Mucosa of descending colon (tissue), 3 donors: ENCODE results near the gene OPTC. TPM values are rescaled to one million over a fixed set of nuclear protein-coding genes. Genes with fewer than 3 reads are reported as not detected.
"Not testable (repeated sequence)": the region's sequence is repeated elsewhere in the genome, so short reads cannot be mapped to it uniquely, and the experiment has no call there.

ENCODE experiments used
- ATAC-seq: fragments of 200-7000 bp; cut with Tn5 transposase; one replicate; pipeline ENCODE4 v1.9.1; 2020; ENCODE audit warnings: mild to moderate bottlenecking, moderate library complexity
- DNase-seq, 3 donors: peaks; one replicate each; pipeline ENCODE4 v3.0.0-alpha.2; 2020
- H3K36me3 ChIP-seq: fragments of 200-600 bp; one replicate; pipeline ENCODE4 v1.8.0; 2021; ENCODE audit warnings: low read depth, mild to moderate bottlenecking
- H3K4me1 ChIP-seq: fragments of 200-600 bp; one replicate; pipeline ENCODE4 v1.8.0; 2021; ENCODE audit warnings: low read depth, mild to moderate bottlenecking
- H3K4me3 ChIP-seq: fragments of 200-600 bp; one replicate; pipeline ENCODE4 v1.8.0; 2021; ENCODE audit warnings: mild to moderate bottlenecking
- H3K9me3 ChIP-seq: fragments of 200-600 bp; one replicate; pipeline ENCODE4 v1.8.0; 2021; ENCODE audit warnings: mild to moderate bottlenecking
- CTCF ChIP-seq: fragments of 200-600 bp; IDR thresholded peaks from one replicate; pipeline ENCODE4 v1.8.0; 2022; ENCODE audit warnings: antibody characterized with exemption, mild to moderate bottlenecking
- intact Hi-C, 2 donors: fragments of 100-400 bp; cut with DNase I in 1 of 2; cut with micrococcal nuclease in 1 of 2; formaldehyde crosslinking; loops; one replicate each; pipeline versions ENCODE4 v1.11.0 to v1.11.1; 2022; cut with DNase I, micrococcal nuclease
- long read RNA-seq, 2 donors: library from polyadenylated mRNA; unstranded; transcript quantifications; one replicate each; pipeline ENCODE4 v2.0.0, GENCODE V29; 2019 to 2021
- total RNA-seq, 3 donors: library from RNA; stranded (reverse); fragmentation: NEBNext Ultra II Directional in 2 of 3; extraction: Animal tissue kit (Norgen Biotek cat#: 25700) in 2 of 3; gene quantifications; one replicate each; pipeline versions ENCODE4 v1.2.1 to v1.2.4, GENCODE V29; 2021 to 2023
- donor health status: DM: no; HTN: no; CAD: no; lungs with moderate emphysema.
- donor health status: DM: no; HTN: no; CAD: no.
- donor health status: DM: no; HTN: yes; CAD: no.

Gene OPTC
- total RNA-seq, result not detected
- long read RNA-seq, donor 1, result 0 reads
- long read RNA-seq, donor 2, result 0 reads

GRCh38 chr1:203493901-203494300 is at the start of gene OPTC:
Gene OPTC, plus strand, starts transcription at chr1:203494153. Its CDS starts 1,853 bp downstream, at chr1:203496006.
- H3K4me3 ChIP-seq, result no peak within 1 kb of the TSS
- intact Hi-C loops, result no loop called here
- DNase-seq, result no peak
- no peaks in the 10 kb centered on the region for H3K4me1 ChIP-seq
- TF ChIP-seq CTCF, result no peak
- H3K36me3 ChIP-seq, result no peaks in the 10 kb centered on the region
- ATAC-seq, result no peak
- no peaks in the 10 kb centered on the region for H3K9me3 ChIP-seq

GRCh38 chr1:203444171-203444576 is 49.8 kb upstream of the OPTC start:
- peak; percentile 13 for TF ChIP-seq CTCF
- ATAC-seq (peak; percentile 54), DNase-seq (peak in 1 of 3 donors; percentile 37)
- H3K4me3 ChIP-seq, result no peak overlapping the region
- H3K9me3 ChIP-seq, result no peaks in the 10 kb centered on the region
- H3K36me3 ChIP-seq, result no peaks in the 10 kb centered on the region
- peaks cover 15% of the 10 kb centered on the region for H3K4me1 ChIP-seq
- intact Hi-C loops, result loop anchor here (5.0 to 10.0 kb wide), 2 partner anchors 107 to 169 kb away; no protein-coding TSS in a partner anchor

- H3K4me1 ChIP-seq, result no peaks in the 10 kb centered on the region
- no peaks in the 10 kb centered on the region for H3K36me3 ChIP-seq
- no peak for TF ChIP-seq CTCF
- H3K9me3 ChIP-seq, result no peaks in the 10 kb centered on the region
- ATAC-seq, result no peak
- H3K4me3 ChIP-seq, result no peak overlapping the region
- intact Hi-C loops, result loop anchor here in 1 of 2 donors (10.0 kb wide), 1 partner anchor 172 kb away; no protein-coding TSS in a partner anchor
- DNase-seq, result no peak
Observed at GRCh38 chr1:203447151-203447550, 46.8 kb upstream of the OPTC start.

- intact Hi-C loops, result loop anchor here in 1 of 2 donors (10.0 kb wide), 1 partner anchor 173 kb away; no protein-coding TSS in a partner anchor
- ATAC-seq, H3K9me3 ChIP-seq, H3K36me3 ChIP-seq, DNase-seq, H3K4me1 ChIP-seq, H3K4me3 ChIP-seq: not testable (repeated sequence)
Observed at GRCh38 chr1:203447598-203447997, 46.4 kb upstream of the OPTC start.

- Histone ChIP-seq H3K4me1 (no peaks in the 10 kb centered on the region), H3K36me3 (no peaks in the 10 kb centered on the region), H3K4me3 (no peak overlapping the region), H3K9me3 (no peaks in the 10 kb centered on the region)
- intact Hi-C loops, result loop anchor here in 1 of 2 donors (10.0 kb wide), 1 partner anchor 174 kb away; no protein-coding TSS in a partner anchor
- no peak for ATAC-seq
- DNase-seq, result no peak
- TF ChIP-seq CTCF, result no peak
Observed at GRCh38 chr1:203448521-203449061, 45.4 kb upstream of the OPTC start.

GRCh38 chr1:203450001-203450400 is 44.0 kb upstream of the OPTC start:
- Histone ChIP-seq H3K4me1 (no peaks in the 10 kb centered on the region), H3K9me3 (no peaks in the 10 kb centered on the region), H3K36me3 (no peaks in the 10 kb centered on the region), H3K4me3 (no peak overlapping the region)
- ATAC-seq, result no peak
- TF ChIP-seq CTCF, result no peak
- DNase-seq, result no peak
- intact Hi-C loops, result no loop called here
